ENCODE data around the gene CCDC192.

Gene CCDC192

DNA sequence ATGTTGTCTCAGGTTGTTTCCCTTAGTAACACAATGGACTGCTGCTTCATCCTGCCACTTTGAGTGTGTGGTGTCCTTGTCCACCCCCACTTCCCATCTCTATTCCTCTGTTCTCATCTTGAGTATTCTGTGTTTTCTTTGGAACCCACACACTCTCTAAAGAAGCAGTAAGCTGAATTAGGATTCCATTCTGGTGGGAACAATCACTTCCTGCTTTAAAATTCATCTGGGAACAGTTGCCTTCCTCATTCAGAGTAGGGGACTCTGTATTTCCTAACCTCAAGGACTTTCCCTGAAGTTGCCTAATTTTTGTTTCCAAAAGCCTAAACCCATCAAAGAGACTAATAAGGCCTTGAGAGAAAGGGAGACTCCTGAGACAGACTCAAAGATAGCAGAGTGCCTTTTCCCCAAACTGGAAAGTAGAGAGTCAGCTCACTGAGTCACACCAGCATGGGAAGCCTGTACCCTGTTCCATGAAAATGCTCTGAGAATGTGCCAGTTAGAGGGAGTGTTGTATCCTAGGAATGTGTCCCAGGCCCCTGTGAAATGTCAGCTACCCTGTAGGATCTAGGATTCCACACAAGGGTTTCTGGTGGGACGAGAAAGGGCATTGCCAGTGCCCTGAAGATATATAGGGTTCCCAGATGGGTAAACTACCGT, 63.6 kb downstream of the CCDC192 start:
- Histone ChIP-seq H3K27ac (no peak overlapping the region), H2AFZ (ENCODE audit: low read depth) (no peak overlapping the region), H3K36me3 (ENCODE audit: insufficient read depth) (no peaks in the 10 kb centered on the region), H3K27me3 (ENCODE audit: insufficient read depth, low read depth) (no peaks in the 10 kb centered on the region), H3K4me2 (no peak overlapping the region), H3K9ac (no peak overlapping the region), H4K20me1 (ENCODE audit: insufficient read depth) (no peaks in the 10 kb centered on the region), H3K79me2 (ENCODE audit: insufficient read depth, low read depth) (no peaks in the 10 kb centered on the region), H3K4me3 (IDR thresholded peaks at IDR 0.05; ENCODE audit: insufficient read depth, low read depth, low read length) (no peak overlapping the region), H3K4me1 (ENCODE audit: low read depth, poor library complexity, severe bottlenecking) (no peaks in the 10 kb centered on the region)
- TF ChIP-seq, protein P1, sequence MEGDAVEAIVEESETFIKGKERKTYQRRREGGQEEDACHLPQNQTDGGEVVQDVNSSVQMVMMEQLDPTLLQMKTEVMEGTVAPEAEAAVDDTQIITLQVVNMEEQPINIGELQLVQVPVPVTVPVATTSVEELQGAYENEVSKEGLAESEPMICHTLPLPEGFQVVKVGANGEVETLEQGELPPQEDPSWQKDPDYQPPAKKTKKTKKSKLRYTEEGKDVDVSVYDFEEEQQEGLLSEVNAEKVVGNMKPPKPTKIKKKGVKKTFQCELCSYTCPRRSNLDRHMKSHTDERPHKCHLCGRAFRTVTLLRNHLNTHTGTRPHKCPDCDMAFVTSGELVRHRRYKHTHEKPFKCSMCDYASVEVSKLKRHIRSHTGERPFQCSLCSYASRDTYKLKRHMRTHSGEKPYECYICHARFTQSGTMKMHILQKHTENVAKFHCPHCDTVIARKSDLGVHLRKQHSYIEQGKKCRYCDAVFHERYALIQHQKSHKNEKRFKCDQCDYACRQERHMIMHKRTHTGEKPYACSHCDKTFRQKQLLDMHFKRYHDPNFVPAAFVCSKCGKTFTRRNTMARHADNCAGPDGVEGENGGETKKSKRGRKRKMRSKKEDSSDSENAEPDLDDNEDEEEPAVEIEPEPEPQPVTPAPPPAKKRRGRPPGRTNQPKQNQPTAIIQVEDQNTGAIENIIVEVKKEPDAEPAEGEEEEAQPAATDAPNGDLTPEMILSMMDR (conservative IDR thresholded peaks at IDR 0.05; ENCODE audit: low read depth, low read length), result no peak

GRCh38 chr5:127769386-127769785, 66.2 kb downstream of the CCDC192 start:
- Histone ChIP-seq H4K20me1 (ENCODE audit: insufficient read depth) (no peaks in the 10 kb centered on the region), H3K4me2 (no peak overlapping the region), H3K9ac (no peak overlapping the region), H3K36me3 (ENCODE audit: insufficient read depth) (no peaks in the 10 kb centered on the region), H2AFZ (ENCODE audit: low read depth) (no peak overlapping the region), H3K4me3 (IDR thresholded peaks at IDR 0.05; ENCODE audit: insufficient read depth, low read depth, low read length) (no peak overlapping the region), H3K27ac (no peak overlapping the region), H3K4me1 (ENCODE audit: low read depth, poor library complexity, severe bottlenecking) (no peaks in the 10 kb centered on the region), H3K27me3 (ENCODE audit: insufficient read depth, low read depth) (no peaks in the 10 kb centered on the region), H3K79me2 (ENCODE audit: insufficient read depth, low read depth) (no peaks in the 10 kb centered on the region)
- TF ChIP-seq, protein P1 (conservative IDR thresholded peaks at IDR 0.05; ENCODE audit: low read depth, low read length), result no peak

DNA sequence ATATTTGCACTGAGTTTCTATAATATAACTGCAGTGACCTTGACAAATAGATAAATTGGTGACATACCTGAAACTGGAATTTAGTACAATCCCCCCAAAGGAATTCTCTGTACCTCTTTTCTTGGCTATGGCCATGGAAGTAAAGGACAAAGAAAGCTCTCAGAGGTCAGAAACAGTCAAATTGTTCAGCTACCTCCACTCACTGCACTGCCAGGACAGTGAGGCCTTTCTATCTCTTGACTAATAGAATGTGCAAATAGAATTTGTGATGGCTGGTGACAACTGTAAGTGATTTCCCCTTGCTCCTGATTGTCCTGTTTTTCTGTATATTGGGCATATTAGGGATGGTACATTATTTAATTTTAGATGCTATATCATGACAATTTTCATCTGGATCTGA, 67.1 kb downstream of the CCDC192 start:
- no peaks in the 10 kb centered on the region for H3K27me3 ChIP-seq (ENCODE audit: insufficient read depth, low read depth)
- no peak overlapping the region for H3K27ac ChIP-seq
- no peaks in the 10 kb centered on the region for H3K4me1 ChIP-seq (ENCODE audit: low read depth, poor library complexity, severe bottlenecking)
- no peaks in the 10 kb centered on the region for H3K36me3 ChIP-seq (ENCODE audit: insufficient read depth)
- H3K9ac ChIP-seq, result no peak overlapping the region
- H3K79me2 ChIP-seq (ENCODE audit: insufficient read depth, low read depth), result no peaks in the 10 kb centered on the region
- H2AFZ ChIP-seq (ENCODE audit: low read depth), result no peak overlapping the region
- H3K4me3 ChIP-seq (IDR thresholded peaks at IDR 0.05; ENCODE audit: insufficient read depth, low read depth, low read length), result no peak overlapping the region
- H3K4me2 ChIP-seq, result no peak overlapping the region
- H4K20me1 ChIP-seq (ENCODE audit: insufficient read depth), result no peaks in the 10 kb centered on the region
- TF ChIP-seq, protein P1 (conservative IDR thresholded peaks at IDR 0.05; ENCODE audit: low read depth, low read length), result no peak

DNA sequence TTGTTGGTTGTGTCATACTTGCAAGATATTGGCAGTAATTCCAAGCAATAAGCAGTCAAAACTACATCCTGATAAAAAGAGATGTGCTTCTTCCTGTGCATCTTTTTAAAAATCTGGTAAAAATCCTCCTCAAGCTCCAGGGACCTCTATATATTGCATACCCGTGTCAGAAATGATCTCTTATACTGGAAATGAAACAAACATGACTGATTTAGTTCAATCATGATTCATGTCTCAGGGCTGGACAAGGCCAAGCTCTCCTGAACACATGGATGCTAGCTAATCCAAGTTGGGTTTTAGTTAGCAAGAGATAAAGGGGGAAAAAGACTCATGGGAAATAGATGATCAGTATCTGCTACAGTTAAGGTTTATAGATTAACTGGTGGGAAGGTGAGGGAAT, 69.3 kb downstream of the CCDC192 start:
- H3K36me3 ChIP-seq (ENCODE audit: insufficient read depth), result no peaks in the 10 kb centered on the region
- no peak overlapping the region for H3K4me2 ChIP-seq
- no peaks in the 10 kb centered on the region for H3K4me1 ChIP-seq (ENCODE audit: low read depth, poor library complexity, severe bottlenecking)
- TF ChIP-seq, protein P1 (conservative IDR thresholded peaks at IDR 0.05; ENCODE audit: low read depth, low read length), result no peak
- H2AFZ ChIP-seq (ENCODE audit: low read depth), result no peak overlapping the region
- no peak overlapping the region for H3K27ac ChIP-seq
- no peaks in the 10 kb centered on the region for H3K27me3 ChIP-seq (ENCODE audit: insufficient read depth, low read depth)
- no peaks in the 10 kb centered on the region for H3K79me2 ChIP-seq (ENCODE audit: insufficient read depth, low read depth)
- H3K4me3 ChIP-seq (IDR thresholded peaks at IDR 0.05; ENCODE audit: insufficient read depth, low read depth, low read length), result no peak overlapping the region
- H3K9ac ChIP-seq, result no peak overlapping the region
- H4K20me1 ChIP-seq (ENCODE audit: insufficient read depth), result no peaks in the 10 kb centered on the region

Data from KMS-11 (cell line).